GM12891 (cell line): Measurements from ENCODE around the gene ELOA.

ENCODE experiments used
- POLR2A ChIP-seq: IDR thresholded peaks from 2 replicates; pipeline ENCODE4 v1.6.1; 2011; ENCODE audit warnings: low read depth, low read length, control low read depth
- POLR2AphosphoS5 ChIP-seq: IDR thresholded peaks from 2 replicates; pipeline ENCODE4 v1.6.1; 2011; ENCODE audit warnings: low read depth, low read length, control low read depth
- SPI1 ChIP-seq: IDR thresholded peaks from 2 replicates; pipeline ENCODE4 v1.6.1; 2011; ENCODE audit warnings: low read depth, low read length, control low read depth
- TAF1 ChIP-seq: IDR thresholded peaks from 2 replicates; pipeline ENCODE4 v1.6.1; 2011; ENCODE audit warnings: low read depth, low read length, control low read depth

DNA sequence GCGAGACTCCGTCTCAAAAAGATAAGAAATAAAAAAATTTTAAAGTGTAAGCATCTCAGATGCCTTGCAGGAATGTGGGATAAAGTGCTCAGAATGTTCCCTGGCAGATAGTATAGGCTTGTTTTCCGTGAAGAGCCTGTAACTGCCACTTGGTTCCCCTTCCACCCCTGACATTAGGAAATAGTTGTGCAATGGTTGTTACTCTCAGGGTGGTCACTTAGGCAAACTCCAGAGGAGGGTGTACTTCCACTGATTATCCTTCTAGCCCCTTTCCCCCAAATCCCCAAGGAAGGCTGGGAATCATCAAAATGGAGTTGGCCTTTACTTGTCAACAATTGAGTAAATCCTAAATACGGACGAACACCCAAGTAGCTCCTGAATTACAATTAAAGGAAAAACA is 41.3 kb upstream of the ELOA start:
- TF ChIP-seq POLR2AphosphoS5 (no peak), POLR2A (no peak), TAF1 (no peak), SPI1 (no peak)
